DND-41 (cell line): ENCODE data around the gene RNF112.

Experiments used
- EZH2 ChIP-seq: IDR thresholded peaks from 3 replicates; pipeline ENCODE4 v1.6.1; 2012; ENCODE audit warnings: borderline replicate concordance, low read depth, mild to moderate bottlenecking, moderate library complexity, low read length, inconsistent platforms; ENCODE audit not compliant: severe bottlenecking
- TF ChIP-seq, protein P1 (sequence below): IDR thresholded peaks from 2 replicates; pipeline ENCODE4 v1.5.1; 2012; ENCODE audit warnings: borderline replicate concordance, low read length, moderate library complexity, mild to moderate bottlenecking; ENCODE audit not compliant: poor library complexity, severe bottlenecking; ENCODE audit errors: extremely low read depth

DNA sequence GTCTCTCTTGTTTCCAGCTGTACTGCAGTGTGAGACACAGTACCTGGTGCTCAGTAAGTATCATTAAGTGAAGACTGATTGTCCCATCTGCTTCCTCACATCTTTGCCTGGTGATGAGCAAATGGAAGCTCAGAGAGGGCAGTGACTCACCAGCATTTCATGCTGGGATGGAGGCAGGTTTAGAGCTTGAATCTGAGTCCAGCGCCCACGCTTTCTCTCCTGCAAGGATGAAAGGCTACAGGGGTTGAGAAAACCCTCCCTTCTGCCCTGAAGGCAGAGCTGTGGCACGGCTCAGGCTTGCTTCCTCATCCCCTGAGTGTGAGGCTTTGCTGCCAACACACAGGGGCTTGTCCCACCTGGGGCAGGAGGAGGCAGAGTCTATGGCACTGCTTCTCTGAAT is 1.5 kb upstream of the RNF112 start:
- TF ChIP-seq, protein P1, sequence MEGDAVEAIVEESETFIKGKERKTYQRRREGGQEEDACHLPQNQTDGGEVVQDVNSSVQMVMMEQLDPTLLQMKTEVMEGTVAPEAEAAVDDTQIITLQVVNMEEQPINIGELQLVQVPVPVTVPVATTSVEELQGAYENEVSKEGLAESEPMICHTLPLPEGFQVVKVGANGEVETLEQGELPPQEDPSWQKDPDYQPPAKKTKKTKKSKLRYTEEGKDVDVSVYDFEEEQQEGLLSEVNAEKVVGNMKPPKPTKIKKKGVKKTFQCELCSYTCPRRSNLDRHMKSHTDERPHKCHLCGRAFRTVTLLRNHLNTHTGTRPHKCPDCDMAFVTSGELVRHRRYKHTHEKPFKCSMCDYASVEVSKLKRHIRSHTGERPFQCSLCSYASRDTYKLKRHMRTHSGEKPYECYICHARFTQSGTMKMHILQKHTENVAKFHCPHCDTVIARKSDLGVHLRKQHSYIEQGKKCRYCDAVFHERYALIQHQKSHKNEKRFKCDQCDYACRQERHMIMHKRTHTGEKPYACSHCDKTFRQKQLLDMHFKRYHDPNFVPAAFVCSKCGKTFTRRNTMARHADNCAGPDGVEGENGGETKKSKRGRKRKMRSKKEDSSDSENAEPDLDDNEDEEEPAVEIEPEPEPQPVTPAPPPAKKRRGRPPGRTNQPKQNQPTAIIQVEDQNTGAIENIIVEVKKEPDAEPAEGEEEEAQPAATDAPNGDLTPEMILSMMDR, result no peak
- no peak for TF ChIP-seq EZH2
